Pancreas (tissue), 10 donors: ENCODE data around the gene HYI. TPM values are rescaled to one million over a fixed set of nuclear protein-coding genes. Genes with fewer than 3 reads are reported as not detected.

Experiments
- ATAC-seq, 4 donors: fragments of 200-7000 bp; cut with Tn5 transposase; one replicate each; pipeline versions ENCODE4 v1.8.0 to v1.9.1; 2020; ENCODE audit warnings: mild to moderate bottlenecking in 4 of 4, moderate library complexity in 4 of 4
- DNase-seq, 6 donors: peaks; one replicate each; pipeline ENCODE4 v3.0.0-alpha.2; 2020
- FAIRE-seq: peaks from 2 replicates; lab custom pipeline; 2012; peaks lifted over from hg19 to GRCh38; lab: Jason Lieb, UNC
- H3K27ac ChIP-seq, 4 donors: fragments of 200-600 bp; sonication (generic); 1 replicate in 3 of 4; 2 replicates in 1 of 4; pipeline versions ENCODE4 v1.5.0 to v1.8.0; 2020
- H3K27me3 ChIP-seq, 4 donors: fragments of 200-600 bp; one replicate each; pipeline ENCODE4 v1.8.0; 2021
- H3K36me3 ChIP-seq, 3 donors: fragments of 200-600 bp; sonication (generic) in 1 of 3; one replicate each; pipeline versions ENCODE4 v1.5.0 to v1.8.0; 2020 to 2021
- H3K4me1 ChIP-seq, 3 donors: fragments of 200-600 bp; one replicate each; pipeline ENCODE4 v1.8.0; 2021
- H3K4me3 ChIP-seq, 4 donors: fragments of 200-600 bp; sonication (generic) in 2 of 4; one replicate each; pipeline versions ENCODE4 v1.5.0 to v1.8.0; 2020 to 2021
- H3K9me3 ChIP-seq, 4 donors: fragments of 200-600 bp; one replicate each; pipeline ENCODE4 v1.8.0; 2021
- WGBS, 2 donors: extraction: QIAGEN DNeasy Blood & Tissue Kit; methylation state at CpG; one replicate each; pipeline ENCODE4 v1.1.7; 2013; 5-methylcytosine and 5-hydroxymethylcytosine counted together
- intact Hi-C, 3 donors: fragments of 100-400 bp; cut with DNase I; formaldehyde crosslinking; loops; one replicate each; pipeline versions ENCODE4 v1.11.1 to v1.14.2; 2022
- polyA plus RNA-seq, 2 donors: library from polyadenylated mRNA; stranded (reverse); fragments of 200-250 nt; gene quantifications; one replicate each; pipeline ENCODE4 v1.2.3, GENCODE V29; 2013
- total RNA-seq, 6 donors: library from RNA; stranded (reverse); fragmentation: NEBNext Ultra II Directional in 4 of 6; extraction: Animal tissue kit (Norgen Biotek cat#: 25700) in 4 of 6; gene quantifications; one replicate each; pipeline versions ENCODE4 v1.2.1 to v1.2.4, GENCODE V29; 2021 to 2023
- TF ChIP-seq, protein P1 (sequence below), 4 donors: fragments of 200-600 bp; sonication (generic) in 3 of 4; IDR thresholded peaks; one replicate each; pipeline versions ENCODE4 v1.5.0 to v1.8.0; 2021; ENCODE audit warnings: antibody characterized with exemption in 4 of 4
- donor health status: healthy with polysubstance abuse.
- donor health status: DM: no; HTN: no; CAD: no; lungs with moderate emphysema.
- donor health status: DM: no; HTN: no; CAD: no.
- donor health status: control.
- donor health status: control.
- donor health status: Bipolar disorder and iron deficiency.
- donor health status: DM: yes; HTN: yes; CAD: no.
- donor health status: DM: no; HTN: no; CAD: no.
- donor health status: DM: no; HTN: no; CAD: no.
- donor health status: DM: yes; HTN: yes; CAD: no.

The HYI gene
- total and polyA plus RNA-seq, 8 donors: 39.9 to 235 (median 59.1) TPM

GRCh38 chr1:43431676-43432075 is 22.1 kb downstream of the HYI start:
- intact Hi-C loops: no loop called here
- Histone ChIP-seq H3K36me3 (peaks cover 7 to 79% (median 50%) of the 10 kb centered on the region in 3 donors), H3K4me1 (no peaks in the 10 kb centered on the region), H3K4me3 (no peak overlapping the region), H3K27me3 (no peaks in the 10 kb centered on the region), H3K27ac (no peak overlapping the region), H3K9me3 (no peaks in the 10 kb centered on the region)
- 95 to 96% methylated on average over 9 of the region's 9 CpGs for WGBS, 2 donors
- DNase-seq (peak in 1 of 6 donors; percentile 11), FAIRE-seq (no peak), ATAC-seq (no peak)
- TF ChIP-seq, protein P1, sequence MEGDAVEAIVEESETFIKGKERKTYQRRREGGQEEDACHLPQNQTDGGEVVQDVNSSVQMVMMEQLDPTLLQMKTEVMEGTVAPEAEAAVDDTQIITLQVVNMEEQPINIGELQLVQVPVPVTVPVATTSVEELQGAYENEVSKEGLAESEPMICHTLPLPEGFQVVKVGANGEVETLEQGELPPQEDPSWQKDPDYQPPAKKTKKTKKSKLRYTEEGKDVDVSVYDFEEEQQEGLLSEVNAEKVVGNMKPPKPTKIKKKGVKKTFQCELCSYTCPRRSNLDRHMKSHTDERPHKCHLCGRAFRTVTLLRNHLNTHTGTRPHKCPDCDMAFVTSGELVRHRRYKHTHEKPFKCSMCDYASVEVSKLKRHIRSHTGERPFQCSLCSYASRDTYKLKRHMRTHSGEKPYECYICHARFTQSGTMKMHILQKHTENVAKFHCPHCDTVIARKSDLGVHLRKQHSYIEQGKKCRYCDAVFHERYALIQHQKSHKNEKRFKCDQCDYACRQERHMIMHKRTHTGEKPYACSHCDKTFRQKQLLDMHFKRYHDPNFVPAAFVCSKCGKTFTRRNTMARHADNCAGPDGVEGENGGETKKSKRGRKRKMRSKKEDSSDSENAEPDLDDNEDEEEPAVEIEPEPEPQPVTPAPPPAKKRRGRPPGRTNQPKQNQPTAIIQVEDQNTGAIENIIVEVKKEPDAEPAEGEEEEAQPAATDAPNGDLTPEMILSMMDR (IDR thresholded peaks at IDR 0.05): no peak

GRCh38 chr1:43430831-43431230 is 22.9 kb downstream of the HYI start:
- TF ChIP-seq, protein P1 (IDR thresholded peaks at IDR 0.05): no peak
- Histone ChIP-seq H3K27me3 (no peaks in the 10 kb centered on the region), H3K9me3 (no peaks in the 10 kb centered on the region), H3K4me3 (no peak overlapping the region), H3K36me3 (peaks cover 7 to 87% (median 56%) of the 10 kb centered on the region in 3 donors), H3K4me1 (no peaks in the 10 kb centered on the region), H3K27ac (no peak overlapping the region)
- WGBS, 2 donors: 92 to 95% methylated on average over 5 of the region's 5 CpGs
- DNase-seq (peak in 1 of 6 donors; percentile 19), ATAC-seq (no peak), FAIRE-seq (no peak)
- intact Hi-C loops: no loop called here

DNA sequence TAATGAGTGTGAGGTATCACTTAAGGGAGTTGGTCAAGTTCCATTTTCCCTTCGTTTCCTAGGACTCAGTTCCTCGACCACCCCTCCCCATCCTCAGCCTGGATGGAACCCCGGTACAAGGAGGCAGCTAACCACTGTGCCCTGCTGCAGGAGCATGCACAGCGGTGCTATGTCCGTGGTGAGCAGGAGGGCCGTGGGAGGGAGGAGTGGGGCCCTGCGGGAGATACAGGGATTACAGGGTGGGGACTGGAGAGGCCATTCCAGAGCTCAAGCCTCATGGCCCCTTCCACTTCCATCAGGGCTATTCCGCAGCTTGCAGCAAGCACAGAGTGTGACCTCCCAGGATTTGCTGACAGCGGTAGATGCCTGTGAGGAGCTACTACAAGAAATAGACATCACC is 25.8 kb downstream of the HYI start:
- peak in 1 of 6 donors; percentile 39 for DNase-seq
- ATAC-seq: no peak
- 92 to 95% methylated on average over 9 of the region's 9 CpGs for WGBS, 2 donors
- intact Hi-C loops: no loop called here
- Histone ChIP-seq H3K36me3 (peaks cover 7 to 88% (median 58%) of the 10 kb centered on the region in 3 donors), H3K4me3 (no peak overlapping the region), H3K9me3 (no peaks in the 10 kb centered on the region), H3K27me3 (no peaks in the 10 kb centered on the region), H3K4me1 (no peaks in the 10 kb centered on the region), H3K27ac (no peak overlapping the region)
- FAIRE-seq: no peak
- TF ChIP-seq, protein P1 (IDR thresholded peaks at IDR 0.05): no peak

DNA sequence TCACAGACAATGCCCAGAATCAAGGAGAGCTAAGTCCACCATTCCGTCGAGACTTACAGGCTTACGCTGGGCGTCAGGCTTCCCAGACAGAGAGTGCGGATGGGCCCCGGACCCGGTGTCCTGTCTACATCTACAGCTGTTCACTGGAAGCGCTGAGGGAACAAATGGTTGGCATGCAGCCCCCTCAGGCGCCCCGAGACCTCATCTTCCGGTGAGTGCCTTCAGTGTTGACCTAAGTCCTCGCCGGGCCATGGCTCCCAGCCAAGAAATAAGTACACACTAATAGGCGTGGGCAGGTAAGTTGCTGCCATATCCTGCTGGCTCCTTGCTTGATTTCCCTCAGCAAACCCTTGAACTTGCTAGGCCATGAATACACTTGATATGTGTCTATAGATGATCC is 26.2 kb downstream of the HYI start:
- no peak overlapping the region for H3K27ac ChIP-seq
- no peak overlapping the region for H3K4me3 ChIP-seq
- peak in 1 of 4 donors; percentile 17 for ATAC-seq
- no peaks in the 10 kb centered on the region for H3K9me3 ChIP-seq
- peaks cover 7 to 87% (median 54%) of the 10 kb centered on the region in 3 donors for H3K36me3 ChIP-seq
- no peaks in the 10 kb centered on the region for H3K4me1 ChIP-seq
- intact Hi-C loops: no loop called here
- no peaks in the 10 kb centered on the region for H3K27me3 ChIP-seq
- WGBS, 2 donors: 74 to 75% methylated on average over 14 of the region's 14 CpGs
- FAIRE-seq: no peak
- DNase-seq: peak in 1 of 6 donors; percentile 63
- TF ChIP-seq, protein P1 (IDR thresholded peaks at IDR 0.05): no peak

DNA sequence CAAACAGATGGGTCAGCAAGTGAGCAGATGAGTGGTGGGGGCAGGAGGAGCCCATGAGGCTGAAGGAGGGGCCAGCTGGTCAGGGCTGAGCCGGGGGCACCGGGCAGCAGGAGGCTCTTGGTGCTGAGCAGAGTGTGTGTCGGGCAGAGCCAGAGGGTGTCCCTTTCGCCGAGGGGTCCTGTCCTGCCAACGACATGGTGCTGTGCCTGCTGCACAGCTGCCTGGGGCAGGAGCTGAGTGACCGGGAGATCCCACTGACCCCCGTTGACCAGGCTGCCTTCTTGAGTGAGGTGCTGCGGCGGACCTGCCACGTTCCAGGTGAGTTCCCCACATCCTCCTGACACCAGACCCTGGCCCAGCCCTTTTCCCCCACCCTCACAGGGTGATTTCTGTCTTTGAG is 27.5 kb downstream of the HYI start:
- DNase-seq (peak in 1 of 6 donors; percentile 39), ATAC-seq (no peak), FAIRE-seq (no peak)
- TF ChIP-seq, protein P1 (IDR thresholded peaks at IDR 0.05): no peak
- Histone ChIP-seq H3K4me1 (no peaks in the 10 kb centered on the region), H3K27ac (no peak overlapping the region), H3K27me3 (no peaks in the 10 kb centered on the region), H3K36me3 (peaks cover 4 to 84% (median 45%) of the 10 kb centered on the region in 3 donors), H3K4me3 (no peak overlapping the region), H3K9me3 (no peaks in the 10 kb centered on the region)
- 90 to 91% methylated on average over 9 to 11 of the region's 11 CpGs for WGBS, 2 donors
- intact Hi-C loops: no loop called here
